Suppressor macrophage (primary cell): Measurements from ENCODE around the gene AHNAK2.
A peak's percentile ranks its signal among the peaks of the same experiment; 100 is the strongest.

Experiments used
- DNase-seq, 4 experiments: peaks; one replicate each; pipeline ENCODE4 v3.0.0-alpha.2; 2020 to 2022

The AHNAK2 gene

DNA sequence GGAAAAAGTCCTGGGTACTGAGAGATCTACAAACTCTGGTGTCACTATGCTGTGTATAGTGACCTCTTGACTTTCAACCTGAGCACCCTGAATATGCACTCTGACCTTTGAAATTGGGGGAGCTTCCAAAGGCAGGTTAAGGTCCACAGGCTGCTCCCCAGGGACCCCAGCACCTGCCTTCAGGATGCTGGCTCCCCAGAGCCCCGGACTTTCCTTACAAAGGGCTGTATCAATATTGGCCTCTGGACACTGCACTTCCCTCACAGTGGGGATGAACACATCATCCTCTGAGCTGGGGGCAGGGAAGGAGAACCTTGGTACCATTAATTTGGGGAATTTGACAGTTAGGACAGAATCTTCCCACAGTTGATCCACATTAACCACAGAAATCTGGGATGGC lies 39.2 kb downstream of the AHNAK2 start:
- no peak for DNase-seq

DNA sequence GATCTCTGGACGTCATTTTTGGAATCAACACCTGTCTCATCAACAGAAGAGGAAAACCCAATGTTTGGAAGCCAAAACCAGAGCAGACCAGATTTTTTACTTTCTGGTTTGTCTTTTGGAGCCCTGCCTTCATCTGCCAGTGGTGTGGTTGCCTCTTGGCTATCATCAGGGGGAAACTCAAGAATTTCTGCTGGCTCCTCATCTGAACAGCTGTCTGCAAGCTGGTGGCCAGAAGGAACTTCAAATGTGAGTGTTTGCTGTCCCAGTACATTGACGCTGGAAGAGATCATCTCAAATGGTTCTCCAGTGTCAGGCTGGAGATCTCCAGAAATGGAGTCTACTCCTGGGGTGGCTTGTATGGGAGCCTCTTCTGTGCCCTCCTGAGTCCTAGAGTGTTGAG lies 39.7 kb downstream of the AHNAK2 start:
- DNase-seq, result no peak

DNA sequence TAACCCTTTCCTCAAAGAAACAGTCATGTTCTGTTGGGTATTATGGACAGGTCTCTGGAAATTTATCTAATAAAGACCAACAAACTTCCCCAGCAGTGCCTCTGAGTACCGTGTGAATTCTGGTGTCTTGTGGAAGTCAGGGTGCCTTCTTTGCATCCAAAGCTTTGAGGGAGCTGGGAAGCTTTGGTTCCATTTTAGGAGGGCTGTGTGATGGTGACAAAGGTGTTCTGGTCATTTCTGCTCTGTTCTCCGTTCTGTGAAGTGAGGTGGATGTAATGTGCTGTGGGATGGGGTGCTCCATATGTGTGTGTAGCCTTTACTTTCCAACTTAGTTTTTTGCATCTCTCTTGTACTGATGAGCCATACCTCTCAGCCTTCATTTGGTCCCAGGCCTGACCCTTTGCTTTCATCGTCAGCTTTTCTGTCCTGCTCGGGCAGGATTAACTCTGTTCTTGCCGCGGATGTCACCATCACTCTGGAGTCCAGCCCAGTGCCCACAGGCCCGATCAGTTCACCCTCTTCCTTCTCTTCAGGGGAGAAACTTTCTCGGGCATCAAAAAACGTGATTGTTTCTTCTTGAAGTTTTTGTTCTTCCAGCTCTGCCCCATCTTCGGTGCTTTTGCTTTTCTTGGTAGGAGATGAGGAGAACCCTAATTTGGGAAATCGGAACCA lies 40.3 kb downstream of the AHNAK2 start:
- DNase-seq, result no peak

DNA sequence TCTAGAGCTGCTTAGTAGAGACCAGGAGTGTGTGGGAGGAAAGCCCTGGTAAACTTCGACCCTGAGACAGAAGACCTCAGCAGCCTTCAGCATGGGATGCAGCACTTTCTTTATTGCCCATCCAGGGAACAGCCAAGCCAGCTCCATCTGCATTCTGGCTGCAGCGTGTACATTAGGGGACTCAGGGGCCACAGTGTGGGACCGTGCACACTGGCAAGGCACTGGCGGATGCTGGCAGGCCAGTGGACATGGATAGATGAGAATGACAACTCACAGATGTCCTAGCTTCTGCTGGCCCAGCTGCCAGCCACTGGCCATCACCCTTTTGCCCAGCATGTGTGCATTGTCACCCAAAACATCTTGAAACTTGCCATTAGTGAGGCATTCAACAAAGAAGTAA lies 41.0 kb downstream of the AHNAK2 start:
- DNase-seq, result no peak

DNA sequence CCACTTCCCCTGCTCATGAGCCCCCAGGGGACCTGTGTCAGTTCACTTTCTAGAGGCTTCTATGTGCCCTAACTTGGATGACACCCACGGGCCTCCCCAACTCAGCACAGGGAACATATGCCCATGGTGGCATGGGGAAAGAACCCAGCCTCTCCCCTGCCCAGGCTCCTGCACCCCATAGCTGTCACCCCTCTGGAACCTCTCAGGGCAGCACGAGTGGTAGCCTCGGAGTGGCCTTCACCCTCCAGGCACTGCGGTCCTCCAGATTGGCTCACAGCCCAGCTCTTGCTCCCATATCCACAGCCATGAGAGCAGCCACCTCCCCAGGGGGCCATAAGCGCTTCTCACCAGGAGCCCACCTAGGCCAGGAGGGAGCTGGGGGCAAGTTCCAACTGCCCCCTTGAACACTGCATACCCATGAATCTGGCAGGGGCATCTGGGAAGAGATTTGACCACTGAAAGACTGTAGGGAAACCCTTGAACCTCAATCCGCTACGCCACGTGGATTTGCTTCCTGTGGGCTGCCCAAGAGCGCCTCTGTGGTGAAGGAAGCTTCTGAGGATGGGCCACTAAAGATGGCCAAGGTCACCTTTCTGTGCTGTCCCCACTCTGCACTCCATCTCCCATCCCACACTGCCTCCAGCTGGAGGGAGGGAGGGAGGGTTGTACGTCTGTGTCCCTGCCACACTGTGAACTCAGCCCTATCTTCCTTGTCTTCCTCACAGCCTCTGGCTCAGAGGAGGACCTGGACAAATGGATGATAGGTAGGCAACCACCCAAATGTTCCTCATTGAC lies 41.6 kb downstream of the AHNAK2 start:
- DNase-seq, result no peak

DNA sequence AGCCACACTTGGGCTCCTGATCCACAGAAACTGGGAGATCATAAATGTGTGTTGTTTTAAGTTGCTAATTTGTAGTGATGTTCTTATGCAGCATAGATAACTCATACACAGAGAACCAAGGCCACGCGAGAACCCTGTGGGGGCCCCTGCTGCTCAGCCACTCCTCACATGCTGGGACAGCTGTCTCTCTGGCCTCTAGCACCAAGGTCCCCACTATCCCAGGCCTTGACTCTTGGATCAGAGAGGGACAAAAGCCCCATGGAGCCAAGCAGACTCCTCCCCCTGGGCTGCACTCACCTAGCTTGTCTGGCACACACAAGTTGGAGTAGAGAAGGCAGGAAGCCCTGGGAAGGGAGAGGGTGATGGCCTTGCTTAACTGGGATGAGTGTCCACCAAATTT lies 42.2 kb downstream of the AHNAK2 start:
- no peak for DNase-seq

DNA sequence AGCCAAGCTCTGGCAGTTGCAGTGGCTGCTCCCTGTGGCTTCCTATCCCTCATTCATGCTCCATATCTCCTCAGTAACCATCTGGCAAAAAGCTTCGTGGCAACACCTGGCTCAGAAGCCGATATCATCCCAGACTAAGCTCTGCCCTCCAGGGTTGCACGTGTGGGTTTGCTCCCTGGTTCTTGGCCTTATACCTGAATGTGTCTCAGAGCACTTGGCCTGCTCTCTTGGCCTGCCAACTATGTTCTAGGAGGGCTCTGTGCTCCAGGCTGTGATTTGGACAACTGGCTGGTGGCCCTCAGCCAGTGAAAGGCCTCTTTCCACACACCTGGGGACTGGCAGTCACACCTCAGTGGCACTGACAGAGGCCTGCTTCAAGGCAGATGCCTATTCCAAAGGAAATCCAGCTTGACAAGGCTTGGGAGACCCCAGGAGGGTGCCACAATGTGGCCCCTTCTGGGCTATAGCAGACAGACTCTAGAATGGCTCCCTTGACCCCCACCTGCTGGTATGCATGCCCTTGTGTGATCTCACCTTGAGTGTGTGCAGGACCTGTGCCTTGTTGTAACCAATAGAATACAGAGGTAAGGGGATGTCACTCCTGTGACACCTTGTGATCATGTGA lies 43.0 kb downstream of the AHNAK2 start:
- no peak for DNase-seq

DNA sequence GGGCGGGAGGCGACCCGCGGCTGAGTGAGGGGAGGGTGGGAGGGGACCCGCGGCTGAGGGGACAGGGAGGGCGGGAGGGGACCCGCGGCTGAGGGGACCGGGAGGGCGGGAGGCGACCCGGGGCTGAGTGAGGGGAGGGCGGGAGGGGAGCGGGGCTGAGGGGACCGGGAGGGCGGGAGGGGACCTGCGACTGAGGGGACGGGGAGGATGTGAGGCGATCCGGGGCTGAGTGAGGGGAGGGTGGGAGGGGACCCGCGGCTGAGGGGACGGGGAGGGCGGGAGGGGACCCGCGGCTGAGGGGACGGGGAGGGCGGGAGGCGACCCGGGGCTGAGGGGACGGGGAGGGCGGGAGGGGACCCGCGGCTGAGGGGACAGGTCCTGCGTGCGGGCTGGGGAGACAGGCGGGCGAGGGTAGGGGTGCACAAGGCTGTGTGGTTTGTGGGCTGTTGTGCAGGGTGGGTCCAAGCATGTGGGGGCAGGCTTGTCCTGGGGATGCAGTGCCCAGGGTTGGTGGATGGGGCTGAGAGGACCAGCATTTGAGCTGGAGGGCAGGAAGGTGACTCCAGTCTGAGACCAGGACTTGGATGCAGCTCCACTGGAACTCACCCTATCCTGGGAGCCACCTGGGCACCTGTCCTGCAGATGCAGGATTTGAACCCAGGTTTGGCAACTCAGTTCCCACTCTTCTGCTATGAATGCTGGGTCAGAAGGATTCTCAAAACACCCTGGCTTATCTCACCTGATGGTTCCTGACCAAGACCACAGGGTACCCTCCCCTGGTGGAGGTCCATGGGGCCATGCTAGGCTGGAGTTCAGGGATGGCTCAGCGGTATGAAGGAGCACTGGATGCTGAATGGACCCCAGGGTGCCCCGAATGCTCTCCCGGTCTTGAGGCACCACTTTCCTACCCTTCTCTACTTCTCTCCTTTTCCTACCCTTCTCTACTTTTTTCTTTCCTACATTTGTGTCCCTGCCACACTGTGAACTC lies 44.1 kb downstream of the AHNAK2 start:
- no peak for DNase-seq

DNA sequence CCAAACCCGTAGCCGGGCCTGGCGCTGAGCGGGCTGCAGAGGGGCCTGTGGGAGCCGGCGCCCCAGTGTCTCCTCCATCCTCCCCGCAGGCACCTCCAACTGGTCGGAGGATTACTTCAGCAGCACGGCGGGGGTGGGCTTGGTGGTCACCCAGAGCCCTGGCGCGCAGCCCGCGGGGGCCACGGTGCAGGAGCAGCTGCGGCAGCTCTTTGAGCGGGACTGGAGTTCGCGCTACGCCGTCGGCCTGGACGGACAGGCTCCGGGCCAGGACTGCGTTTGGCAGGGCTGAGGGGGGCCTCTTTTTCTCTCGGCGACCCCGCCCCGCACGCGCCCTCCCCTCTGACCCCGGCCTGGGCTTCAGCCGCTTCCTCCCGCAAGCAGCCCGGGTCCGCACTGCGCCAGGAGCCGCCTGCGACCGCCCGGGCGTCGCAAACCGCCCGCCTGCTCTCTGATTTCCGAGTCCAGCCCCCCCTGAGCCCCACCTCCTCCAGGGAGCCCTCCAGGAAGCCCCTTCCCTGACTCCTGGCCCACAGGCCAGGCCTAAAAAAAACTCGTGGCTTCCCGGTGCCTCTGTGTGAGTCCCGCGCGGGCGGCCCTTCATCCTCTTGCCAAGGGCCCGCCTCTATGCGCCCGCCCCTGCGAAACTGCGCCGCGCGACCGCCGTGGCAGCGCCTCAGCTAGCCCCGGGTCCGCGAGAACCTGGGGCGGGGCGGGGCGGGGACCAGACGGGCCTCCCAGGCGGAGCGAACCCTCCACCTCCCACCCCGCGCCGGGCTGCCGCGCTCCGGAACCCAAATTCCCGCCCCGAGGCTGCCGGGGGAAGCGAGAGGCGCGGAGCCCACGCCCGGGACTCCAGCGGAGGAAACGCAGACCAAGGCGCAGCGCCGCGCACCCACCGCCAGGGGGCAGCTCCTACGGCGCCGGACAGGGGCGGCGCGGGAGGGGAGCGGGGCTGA lies 45.2 kb downstream of the AHNAK2 start:
- DNase-seq, result peak; percentile 85 to 95 (median 92)

DNA sequence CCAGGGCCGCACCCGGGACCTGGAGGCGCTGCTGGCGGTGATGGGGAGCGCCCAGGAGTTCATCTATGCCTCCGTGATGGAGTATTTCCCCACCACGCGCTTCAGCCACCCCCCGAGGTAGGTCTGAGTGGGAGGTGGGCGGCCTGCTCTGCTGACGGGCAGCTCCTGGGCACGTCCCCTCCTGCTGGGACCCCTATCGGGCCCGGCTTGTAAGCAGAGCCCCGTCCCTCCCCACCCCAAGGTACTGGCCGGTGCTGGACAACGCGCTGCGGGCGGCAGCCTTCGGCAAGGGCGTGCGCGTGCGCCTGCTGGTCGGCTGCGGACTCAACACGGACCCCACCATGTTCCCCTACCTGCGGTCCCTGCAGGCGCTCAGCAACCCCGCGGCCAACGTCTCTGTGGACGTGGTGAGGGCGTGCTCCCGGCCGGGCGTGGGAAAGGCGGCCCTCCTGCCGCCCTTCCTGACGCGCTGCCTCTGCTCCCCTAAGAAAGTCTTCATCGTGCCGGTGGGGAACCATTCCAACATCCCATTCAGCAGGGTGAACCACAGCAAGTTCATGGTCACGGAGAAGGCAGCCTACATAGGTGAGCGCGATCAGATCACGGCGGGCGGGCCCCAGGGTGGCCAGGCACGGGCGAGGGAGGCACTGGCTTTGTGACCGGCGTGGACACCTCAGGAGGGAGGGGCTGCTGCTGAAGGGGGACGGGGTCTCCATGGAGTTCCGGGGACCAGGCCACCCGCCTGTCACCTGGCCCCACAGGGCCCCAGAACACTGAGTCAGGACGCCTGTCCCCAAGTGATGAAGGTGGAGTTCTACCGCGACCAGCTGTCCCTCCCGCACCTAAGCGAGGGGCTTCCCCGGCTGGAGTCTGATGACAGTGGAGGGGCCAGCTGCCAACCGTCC lies 46.2 kb downstream of the AHNAK2 start:
- no peak for DNase-seq

DNA sequence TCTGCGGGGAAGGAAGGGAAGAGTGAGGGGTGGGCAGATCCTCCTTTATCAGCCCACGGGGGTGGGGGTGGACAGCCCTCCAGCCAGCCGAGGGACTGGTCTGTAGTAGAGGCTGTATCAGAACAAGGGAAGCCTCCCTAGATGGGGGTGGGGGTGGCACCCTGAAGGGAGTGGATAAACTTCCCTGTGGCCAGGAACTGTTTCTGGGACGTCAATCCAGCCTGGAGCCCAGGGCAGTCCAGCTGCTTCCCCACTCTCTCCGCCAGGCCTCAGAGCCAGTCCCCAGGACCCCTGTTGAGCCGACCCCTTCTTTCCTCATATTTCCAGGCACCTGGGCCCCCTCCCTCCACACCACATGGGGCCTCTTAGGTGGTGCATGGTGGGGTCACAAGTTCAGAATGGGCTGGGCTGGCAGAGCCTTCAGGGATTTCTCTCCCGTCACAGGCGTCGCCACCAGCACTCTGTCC lies 46.8 kb downstream of the AHNAK2 start:
- DNase-seq, result no peak

DNA sequence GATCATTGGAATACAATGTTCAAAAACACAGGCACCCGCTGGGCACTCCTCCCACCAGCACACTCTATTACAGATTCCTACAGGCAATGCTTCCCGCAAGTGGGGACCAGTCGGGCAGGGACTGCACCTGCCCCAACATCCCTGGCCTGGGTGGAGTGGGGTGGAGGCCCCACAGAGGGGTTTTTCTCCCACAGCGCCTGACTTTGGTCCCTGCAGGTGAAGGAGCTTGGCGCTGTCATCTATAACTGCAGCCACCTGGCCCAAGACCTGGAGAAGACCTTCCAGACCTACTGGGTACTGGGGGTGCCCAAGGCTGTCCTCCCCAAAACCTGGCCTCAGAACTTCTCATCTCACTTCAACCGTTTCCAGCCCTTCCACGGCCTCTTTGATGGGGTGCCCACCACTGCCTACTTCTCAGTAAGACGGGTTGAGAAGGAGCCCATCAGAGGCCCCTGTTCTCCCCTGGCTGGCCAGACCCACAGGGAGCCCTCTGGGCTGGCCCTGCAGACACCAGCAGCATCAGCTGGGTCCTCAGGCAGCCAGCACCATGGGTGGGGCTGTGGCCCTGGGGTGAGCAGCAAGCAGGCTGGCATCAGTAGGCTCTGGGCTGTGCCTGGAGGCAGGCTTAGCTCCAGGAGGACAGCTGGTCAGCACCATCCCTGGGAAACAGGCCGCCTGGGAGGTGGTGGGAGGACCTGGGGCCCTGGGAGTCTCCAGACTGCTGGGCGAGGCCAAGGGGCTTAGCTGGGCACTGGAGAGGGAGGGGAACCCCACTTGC lies 47.5 kb downstream of the AHNAK2 start:
- no peak for DNase-seq

DNA sequence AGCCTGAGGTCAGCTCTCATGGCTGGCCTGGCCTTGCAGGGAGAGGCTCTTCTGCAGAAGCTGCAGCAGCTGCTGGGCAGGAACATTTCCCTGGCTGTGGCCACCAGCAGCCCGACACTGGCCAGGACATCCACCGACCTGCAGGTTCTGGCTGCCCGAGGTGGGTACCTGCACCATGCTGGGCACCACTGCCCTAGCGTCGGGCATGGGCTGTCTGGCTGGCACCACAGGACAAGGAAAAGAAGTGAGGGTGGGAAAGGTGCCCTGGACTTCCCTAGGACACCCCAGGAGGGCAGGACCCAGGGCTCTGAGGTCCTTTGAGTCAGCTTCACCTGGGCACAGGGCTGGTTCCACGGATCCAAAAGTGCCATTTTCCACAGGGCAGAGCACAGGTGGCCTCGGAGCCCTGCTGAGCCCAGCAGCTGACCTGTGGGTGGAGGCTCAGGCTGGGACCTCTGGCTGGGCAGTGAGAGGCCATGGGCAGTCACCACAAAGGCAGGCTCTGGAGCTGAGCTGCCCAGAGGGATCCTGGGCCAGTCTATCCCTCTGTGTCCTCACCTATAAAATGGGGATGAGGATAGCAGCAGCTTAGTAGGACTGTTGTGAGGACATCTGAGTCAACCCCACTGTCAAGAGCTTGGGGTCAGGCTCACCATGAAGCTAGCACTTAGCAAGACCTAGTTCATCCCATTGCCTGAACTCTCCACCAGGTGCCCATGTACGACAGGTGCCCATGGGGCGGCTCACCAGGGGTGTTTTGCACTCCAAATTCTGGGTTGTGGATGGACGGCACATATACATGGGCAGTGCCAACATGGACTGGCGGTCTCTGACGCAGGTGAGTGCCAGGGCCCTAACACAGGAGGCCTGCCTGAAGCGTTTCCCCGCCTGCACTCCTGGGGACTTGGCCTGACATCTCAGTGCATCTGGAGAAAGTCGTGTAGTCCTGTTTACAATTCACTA lies 48.6 kb downstream of the AHNAK2 start:
- DNase-seq, result no peak

DNA sequence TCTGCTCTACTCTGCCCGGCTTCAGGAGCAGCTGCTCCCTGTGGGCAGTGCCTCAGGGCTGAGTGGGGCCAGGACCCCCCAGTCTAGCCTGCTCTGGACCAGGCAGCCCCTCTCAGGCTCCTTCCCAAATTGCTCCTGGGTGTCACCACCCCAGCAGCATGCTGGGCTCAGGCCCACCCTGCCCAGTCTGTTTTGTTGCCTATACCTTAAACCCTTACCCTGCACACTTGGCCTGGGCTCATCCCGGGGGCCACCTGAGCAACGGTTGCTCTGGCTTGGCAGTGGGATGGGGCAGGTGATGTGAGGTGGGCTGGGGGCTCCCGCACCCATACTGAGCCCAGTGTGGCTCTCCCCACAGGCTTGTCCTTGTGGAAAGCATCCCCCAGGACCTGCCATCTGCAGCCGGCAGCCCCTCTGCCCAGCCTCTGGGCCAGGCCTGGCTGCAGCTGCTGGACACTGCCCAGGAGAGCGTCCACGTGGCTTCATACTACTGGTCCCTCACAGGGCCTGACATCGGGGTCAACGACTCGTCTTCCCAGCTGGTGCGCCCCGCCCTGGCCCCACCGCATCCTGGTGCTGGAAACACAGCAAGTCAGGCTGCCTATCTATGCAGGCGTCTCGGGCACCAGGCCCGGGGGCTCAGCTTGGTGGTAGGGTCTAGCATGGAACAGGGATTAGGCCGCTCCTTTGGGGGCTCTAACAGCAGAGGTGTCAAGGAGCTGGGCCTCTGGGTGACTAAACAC lies 49.6 kb downstream of the AHNAK2 start:
- DNase-seq, result no peak

DNA sequence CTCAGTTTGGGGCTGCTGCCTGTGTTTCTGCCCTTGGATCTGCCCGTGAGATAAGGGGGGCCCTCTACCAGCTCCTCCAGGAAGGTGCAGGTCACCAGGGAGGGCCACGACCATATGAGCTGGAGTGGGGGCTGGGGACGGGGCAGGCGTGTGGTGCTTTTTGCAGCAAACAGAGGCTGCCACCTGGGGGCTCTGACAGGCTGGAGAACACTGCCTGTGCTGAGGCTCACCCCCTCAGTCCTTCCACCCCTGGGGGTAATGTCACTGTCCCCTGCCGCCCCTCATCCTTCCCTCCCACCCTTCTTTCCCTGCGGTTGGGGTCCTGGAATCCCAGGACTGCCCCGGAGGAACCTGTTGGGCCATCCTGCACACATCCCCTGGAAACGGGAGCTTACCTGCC lies 50.3 kb downstream of the AHNAK2 start:
- DNase-seq, result no peak

DNA sequence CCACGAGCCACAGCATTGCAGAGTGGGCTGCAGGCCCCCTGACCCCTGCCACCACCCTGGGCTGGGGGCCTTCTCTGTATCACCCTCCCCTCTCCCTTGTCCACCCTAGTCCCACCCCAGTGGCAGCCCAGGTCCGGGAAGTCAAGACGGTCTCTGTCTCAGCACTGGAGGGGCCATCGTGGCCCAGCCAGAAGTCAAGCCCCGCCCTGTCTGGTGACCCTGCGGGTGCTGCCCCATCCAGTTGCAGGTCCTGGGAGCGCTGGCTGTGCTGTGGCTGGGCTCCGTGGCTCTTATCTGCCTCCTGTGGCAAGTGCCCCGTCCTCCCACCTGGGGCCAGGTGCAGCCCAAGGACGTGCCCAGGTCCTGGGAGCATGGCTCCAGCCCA lies 50.8 kb downstream of the AHNAK2 start:
- no peak for DNase-seq
